Thymus (tissue), 11 donors: ENCODE results near the gene TAS2R16. TPM values are rescaled to one million over a fixed set of nuclear protein-coding genes. Genes with fewer than 3 reads are reported as not detected.

Experiments
- DNase-seq, 9 donors: peaks; one replicate each; pipeline ENCODE4 v3.0.0-alpha.2; 2013; ENCODE audit warnings: low spot score in 9 of 9, low read depth in 6 of 9, missing footprints in 1 of 9
- H3K27ac ChIP-seq, 2 donors: one replicate each; pipeline ENCODE4 v1.5.1; 2013; ENCODE audit warnings: control low read depth in 1 of 2, low read depth in 1 of 2, low read length in 1 of 2, mild to moderate bottlenecking in 1 of 2, moderate library complexity in 1 of 2
- H3K27me3 ChIP-seq, 2 donors: one replicate each; pipeline ENCODE4 v1.5.1; 2013; ENCODE audit warnings: low read length in 1 of 2; ENCODE audit not compliant: control insufficient read depth in 2 of 2, insufficient read depth in 1 of 2
- H3K36me3 ChIP-seq, 2 donors: one replicate each; pipeline ENCODE4 v1.5.1; 2013; ENCODE audit warnings: low read length in 1 of 2, mild to moderate bottlenecking in 1 of 2, moderate library complexity in 1 of 2; ENCODE audit not compliant: control insufficient read depth in 2 of 2, insufficient read depth in 2 of 2
- H3K4me1 ChIP-seq, 2 donors: one replicate each; pipeline ENCODE4 v1.5.1; 2013; ENCODE audit warnings: low read length in 2 of 2; ENCODE audit not compliant: control insufficient read depth in 2 of 2, insufficient read depth in 2 of 2
- H3K4me3 ChIP-seq, 2 donors: one replicate each; pipeline ENCODE4 v1.5.1; 2013; ENCODE audit warnings: low read length in 2 of 2, control low read depth in 1 of 2, mild to moderate bottlenecking in 1 of 2
- H3K9me3 ChIP-seq, 2 donors: one replicate each; pipeline ENCODE4 v1.5.1; 2013; ENCODE audit warnings: low read length in 1 of 2, mild to moderate bottlenecking in 1 of 2; ENCODE audit not compliant: control insufficient read depth in 2 of 2, insufficient read depth in 1 of 2
- WGBS: extraction: QIAGEN DNeasy Blood & Tissue Kit; methylation state at CpG from one replicate; pipeline ENCODE4 v1.1.7; 2013; 5-methylcytosine and 5-hydroxymethylcytosine counted together
- polyA plus RNA-seq: library from polyadenylated mRNA; stranded (reverse); fragments of 200-250 nt; gene quantifications from one replicate; pipeline ENCODE4 v1.2.3, GENCODE V29; 2013
- total RNA-seq: library from RNA; stranded (reverse); fragments of 120-200 nt; gene quantifications from one replicate; pipeline ENCODE4 v1.2.4, GENCODE V29; 2013
- donor health status: healthy.

TAS2R16 gene
- total and polyA plus RNA-seq, 2 donors, result not detected

DNA sequence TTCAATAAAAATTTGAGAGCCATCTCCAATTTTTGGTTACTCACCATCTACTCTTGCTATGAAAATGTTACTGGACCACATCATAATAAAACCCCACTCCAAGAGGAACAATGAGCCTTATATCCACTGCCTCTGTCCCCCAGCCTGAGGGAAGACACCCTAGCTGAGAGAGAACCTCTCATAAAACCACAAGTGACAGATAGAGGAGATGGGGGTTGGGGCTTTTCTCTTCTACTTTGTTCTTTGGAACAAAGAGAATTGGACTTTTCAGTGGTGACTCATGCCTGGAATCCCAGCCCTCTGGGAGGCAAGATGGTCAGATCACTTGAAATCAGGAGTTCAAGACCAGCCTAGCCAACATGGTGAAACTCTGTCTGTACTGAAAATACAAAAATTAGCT lies 27.6 kb upstream of the TAS2R16 start:
- H3K4me3 ChIP-seq, result no peak overlapping the region
- no peaks in the 10 kb centered on the region for H3K4me1 ChIP-seq
- H3K9me3 ChIP-seq, result peaks cover 0 to 2% of the 10 kb centered on the region in 2 donors
- no peak overlapping the region for H3K27ac ChIP-seq
- H3K36me3 ChIP-seq, result no peaks in the 10 kb centered on the region
- DNase-seq, result no peak
- no peaks in the 10 kb centered on the region for H3K27me3 ChIP-seq

DNA sequence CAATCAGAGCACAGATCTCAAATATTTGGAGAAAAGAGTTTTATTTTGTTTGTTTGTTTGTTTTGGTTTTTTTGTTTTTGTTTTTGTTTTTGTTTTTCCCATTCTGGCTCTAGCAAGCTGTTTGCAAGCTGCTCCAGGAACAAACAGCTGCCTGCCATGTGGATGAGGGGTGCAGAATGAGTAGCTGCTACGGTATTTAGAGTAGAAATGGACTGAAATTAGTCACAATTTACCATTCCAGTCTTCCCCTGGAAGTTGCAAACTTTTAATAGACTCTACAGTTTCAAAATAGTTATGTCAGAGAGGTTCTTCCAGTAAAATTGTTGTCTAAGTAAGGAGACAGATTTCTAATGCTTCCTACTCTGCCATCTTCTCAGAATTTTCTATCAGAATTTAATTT lies 27.1 kb upstream of the TAS2R16 start:
- 48% methylated on average over 1 of the region's 1 CpG for WGBS

DNA sequence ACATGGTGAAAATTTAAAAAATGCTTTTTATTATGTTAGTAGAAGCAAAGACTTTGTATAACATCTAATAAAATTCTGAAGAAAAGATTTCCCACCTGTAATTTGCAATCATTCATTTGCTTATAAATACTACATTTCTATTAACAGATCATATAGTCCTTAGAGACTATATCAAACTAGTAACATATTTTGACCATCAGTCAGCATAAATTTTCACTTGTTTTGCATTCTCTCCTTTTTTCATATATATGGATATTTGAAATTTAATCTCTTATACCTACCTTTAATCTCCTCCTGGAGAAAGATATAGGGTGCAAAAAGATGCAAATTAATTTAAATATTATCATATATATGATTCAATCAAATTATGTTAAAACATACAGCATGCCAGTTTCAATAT lies 16.9 kb upstream of the TAS2R16 start:
- Histone ChIP-seq H3K36me3 (no peaks in the 10 kb centered on the region), H3K4me1 (no peaks in the 10 kb centered on the region), H3K4me3 (no peak overlapping the region), H3K27ac (no peak overlapping the region), H3K27me3 (no peaks in the 10 kb centered on the region), H3K9me3 (no peaks in the 10 kb centered on the region)
- DNase-seq, result no peak

More for the DNA sequence above, 27.1 kb upstream of the TAS2R16 start:
- Histone ChIP-seq H3K9me3 (peaks cover 0 to 2% of the 10 kb centered on the region in 2 donors), H3K4me1 (no peaks in the 10 kb centered on the region), H3K36me3 (no peaks in the 10 kb centered on the region), H3K27me3 (no peaks in the 10 kb centered on the region), H3K4me3 (no peak overlapping the region), H3K27ac (no peak overlapping the region)
- DNase-seq, result no peak

DNA sequence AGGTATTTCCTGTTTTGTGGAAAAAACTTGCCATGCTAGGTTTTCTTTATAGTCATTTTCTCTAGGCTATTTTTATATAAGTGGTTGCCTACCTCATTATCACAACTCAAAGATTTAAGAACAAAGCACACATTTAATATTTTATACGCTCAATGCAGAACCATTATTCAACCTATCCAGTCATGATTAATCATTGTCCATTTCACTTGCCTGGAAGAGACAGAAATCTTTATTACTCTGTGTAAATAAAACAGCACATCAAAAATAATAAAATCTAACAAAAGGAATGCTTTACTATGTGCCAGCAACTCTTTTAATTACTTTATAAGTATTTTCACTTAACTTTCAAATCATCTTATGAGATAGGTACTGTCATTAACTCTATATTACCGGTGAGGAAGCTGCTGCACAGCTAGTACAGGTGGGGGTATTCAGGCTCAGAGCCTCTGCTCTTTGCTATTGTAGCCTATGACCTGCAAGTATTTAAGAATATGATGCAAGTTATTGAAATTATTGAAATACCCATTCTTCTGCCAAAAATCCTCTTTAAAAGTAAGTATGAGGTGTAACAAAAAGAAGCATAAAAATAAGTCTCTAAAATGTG lies 16.4 kb upstream of the TAS2R16 start:
- no peak overlapping the region for H3K4me3 ChIP-seq
- 94% methylated on average over 2 of the region's 2 CpGs for WGBS
- no peak for DNase-seq

DNA sequence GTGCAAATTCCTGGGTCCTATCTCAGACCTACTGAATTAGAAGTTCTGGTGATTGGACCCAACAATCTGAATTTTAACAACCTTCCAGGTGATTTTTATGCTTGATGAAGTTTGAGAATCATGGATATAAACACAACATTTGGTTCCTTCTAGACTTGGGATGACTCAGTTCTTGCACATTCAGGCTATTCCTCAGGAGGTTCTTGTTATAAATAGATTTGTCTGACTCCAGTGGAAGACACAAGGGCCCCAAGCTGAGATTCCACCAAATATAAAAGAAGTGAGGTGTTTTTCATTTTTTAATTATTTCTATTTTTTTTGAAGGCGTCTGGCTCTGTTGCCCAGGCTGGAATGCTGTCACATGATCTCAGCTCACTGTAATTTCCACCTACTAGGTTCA lies 9.4 kb upstream of the TAS2R16 start:
- 87% methylated on average over 1 of the region's 1 CpG for WGBS
- Histone ChIP-seq H3K4me1 (no peaks in the 10 kb centered on the region), H3K4me3 (no peak overlapping the region), H3K27ac (no peak overlapping the region), H3K36me3 (no peaks in the 10 kb centered on the region), H3K9me3 (no peaks in the 10 kb centered on the region), H3K27me3 (no peaks in the 10 kb centered on the region)
- DNase-seq, result no peak

More for the DNA sequence above, 16.4 kb upstream of the TAS2R16 start:
- no peaks in the 10 kb centered on the region for H3K9me3 ChIP-seq
- no peak overlapping the region for H3K27ac ChIP-seq
- no peaks in the 10 kb centered on the region for H3K36me3 ChIP-seq
- no peaks in the 10 kb centered on the region for H3K27me3 ChIP-seq
- no peaks in the 10 kb centered on the region for H3K4me1 ChIP-seq

DNA sequence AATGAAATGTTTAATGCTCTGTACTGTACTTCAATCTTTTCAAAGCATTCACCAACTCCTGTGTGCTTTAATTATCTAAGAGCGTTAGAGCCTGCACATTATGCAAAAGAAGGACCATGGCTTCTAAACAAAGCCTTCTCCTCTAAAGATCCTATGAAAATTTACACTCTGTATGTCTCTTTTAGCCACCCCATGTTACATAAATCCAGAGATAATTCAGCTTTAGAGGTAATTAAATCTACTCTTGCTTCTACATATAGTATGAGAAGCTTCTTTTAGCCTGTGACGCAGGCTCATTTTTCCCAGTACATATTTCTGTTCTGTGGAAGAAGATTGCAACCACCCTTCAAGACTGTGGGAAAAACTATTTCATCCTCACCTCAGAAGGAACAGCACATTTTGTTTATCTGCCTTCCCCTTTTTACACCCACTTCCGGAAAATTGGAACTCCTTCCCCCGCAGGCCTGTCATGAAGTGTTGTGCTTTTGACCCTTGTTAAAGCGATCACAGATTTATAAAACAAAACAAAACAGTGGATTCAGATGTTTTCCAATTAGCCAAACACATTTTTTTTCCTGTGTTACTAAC lies 8.1 kb upstream of the TAS2R16 start:
- Histone ChIP-seq H3K36me3 (no peaks in the 10 kb centered on the region), H3K4me1 (no peaks in the 10 kb centered on the region), H3K4me3 (no peak overlapping the region), H3K27me3 (no peaks in the 10 kb centered on the region), H3K27ac (no peak overlapping the region), H3K9me3 (no peaks in the 10 kb centered on the region)
- WGBS, result 58% methylated on average over 5 of the region's 5 CpGs
- DNase-seq, result no peak

DNA sequence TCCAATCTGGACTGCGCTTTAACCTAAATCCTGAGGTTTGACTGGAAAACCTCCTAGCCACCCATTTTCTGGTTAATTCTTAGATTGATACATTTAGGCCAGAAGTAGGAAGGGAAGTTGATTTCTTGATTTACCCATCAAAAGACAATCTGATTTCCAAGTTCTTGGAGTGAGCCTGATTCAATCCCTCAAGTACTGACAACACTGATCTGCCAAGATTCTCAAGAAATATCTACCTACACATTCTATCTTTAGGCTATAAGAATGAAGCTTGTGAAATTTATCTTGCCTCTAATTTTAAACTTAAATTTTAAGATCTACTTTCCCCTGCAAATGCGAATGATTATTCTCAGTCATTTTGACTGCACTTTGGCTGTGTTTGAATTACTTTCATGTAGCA lies 5.9 kb downstream of the TAS2R16 start:
- no peak for DNase-seq
- Histone ChIP-seq H3K9me3 (no peaks in the 10 kb centered on the region), H3K27me3 (no peaks in the 10 kb centered on the region), H3K4me3 (no peak overlapping the region), H3K4me1 (no peaks in the 10 kb centered on the region), H3K27ac (no peak overlapping the region), H3K36me3 (no peaks in the 10 kb centered on the region)
- WGBS, result 98% methylated on average over 2 of the region's 2 CpGs

DNA sequence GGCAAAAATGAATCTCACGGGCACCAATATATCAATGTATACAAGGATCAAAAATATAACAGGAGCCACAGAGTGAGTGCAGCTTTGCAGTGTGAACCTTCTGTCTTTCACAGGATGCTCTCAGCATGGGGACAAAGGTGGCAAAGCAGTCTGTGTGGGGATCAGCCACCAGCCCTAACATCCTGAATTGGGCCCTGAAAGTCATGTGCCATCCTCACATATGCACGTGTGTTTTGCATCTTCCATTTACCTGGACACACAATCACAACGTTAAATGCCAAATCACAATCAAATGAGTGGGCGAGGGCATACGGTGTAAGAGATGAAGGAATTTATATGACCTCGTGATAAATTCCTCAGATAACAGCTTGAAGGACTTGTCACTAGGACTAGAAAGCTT lies 6.5 kb downstream of the TAS2R16 start:
- H3K9me3 ChIP-seq, result no peaks in the 10 kb centered on the region
- 76% methylated on average over 6 of the region's 6 CpGs for WGBS
- H3K27me3 ChIP-seq, result no peaks in the 10 kb centered on the region
- H3K27ac ChIP-seq, result no peak overlapping the region
- H3K4me1 ChIP-seq, result no peaks in the 10 kb centered on the region
- no peak overlapping the region for H3K4me3 ChIP-seq
- no peaks in the 10 kb centered on the region for H3K36me3 ChIP-seq
- DNase-seq, result no peak

DNA sequence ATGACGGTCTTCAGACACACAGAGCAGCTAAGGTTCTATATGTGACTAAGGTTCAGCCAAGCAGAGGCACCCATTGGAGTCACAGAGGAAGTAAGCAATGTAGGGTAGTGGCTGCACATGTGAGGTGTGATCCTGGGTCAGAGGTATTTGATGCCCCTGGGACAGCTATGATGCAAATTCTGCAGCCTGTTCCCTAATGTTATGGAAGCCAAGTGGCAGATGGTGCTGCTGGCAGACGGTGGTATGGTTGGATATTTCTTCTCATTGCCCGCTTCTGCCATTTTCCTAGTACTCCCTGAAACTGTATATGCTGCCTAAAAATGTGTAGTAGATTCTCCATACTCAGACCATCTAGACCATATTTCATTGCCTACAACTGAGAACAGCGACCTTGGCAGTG lies 7.2 kb downstream of the TAS2R16 start:
- DNase-seq, result no peak
- no peaks in the 10 kb centered on the region for H3K9me3 ChIP-seq
- H3K36me3 ChIP-seq, result no peaks in the 10 kb centered on the region
- H3K4me3 ChIP-seq, result no peak overlapping the region
- 75% methylated on average over 4 of the region's 4 CpGs for WGBS
- H3K4me1 ChIP-seq, result no peaks in the 10 kb centered on the region
- no peaks in the 10 kb centered on the region for H3K27me3 ChIP-seq
- H3K27ac ChIP-seq, result no peak overlapping the region
